Thymus (tissue), 2 donors: ENCODE data around the gene POU3F3. TPM values are rescaled to one million over a fixed set of nuclear protein-coding genes. Genes with fewer than 3 reads are reported as not detected.

Experiments used
- polyA plus RNA-seq: library from polyadenylated mRNA; stranded (reverse); fragments of 200-250 nt; gene quantifications from one replicate; pipeline ENCODE4 v1.2.3, GENCODE V29; 2013
- total RNA-seq: library from RNA; stranded (reverse); fragments of 120-200 nt; gene quantifications from one replicate; pipeline ENCODE4 v1.2.4, GENCODE V29; 2013
- donor health status: healthy.

Gene POU3F3
- total and polyA plus RNA-seq, 2 donors: 0.14 to 0.82 TPM

Other genes starting within 250 kb of the POU3F3 start
- gene MRPS9, start 184.0 kb downstream of the POU3F3 start, total RNA-seq: 40.6 TPM
- 31.6 TPM for gene MRPS9, start 184.0 kb downstream of the POU3F3 start, polyA plus RNA-seq